PC-9 (cell line): ENCODE results near the gene LEPROT. TPM values are rescaled to one million over a fixed set of nuclear protein-coding genes. Genes with fewer than 3 reads are reported as not detected.

Experiments used
- BruUV-seq: library from RNA; stranded (reverse); fragments of 400-500 nt; replicated peaks from 2 replicates; lab custom pipeline; 2021; lab: Mats Ljungman, UMichigan
- CTCF ChIA-PET: fragments of 300-600 bp; sonication (Branson Sonifier 250); formaldehyde crosslinking; loops from one replicate; lab custom pipeline; 2022; ENCODE audit warnings: antibody characterized with exemption; lab: Charles Lee
- POLR2A ChIA-PET: fragments of 300-600 bp; sonication (Branson Sonifier 250); formaldehyde crosslinking; loops from one replicate; lab custom pipeline; 2022; ENCODE audit warnings: antibody characterized with exemption; ENCODE audit not compliant: unreplicated experiment; lab: Charles Lee
- DNase-seq, 2 experiments: peaks; one replicate each; pipeline versions ENCODE4 v3.0.0 to v3.0.0-alpha.2; 2015 to 2022; ENCODE audit warnings: mixed read lengths in 1 of 2
- H2AFZ ChIP-seq: fragments of 200-600 bp; sonication (generic); 2 replicates; pipeline ENCODE4 v1.8.1; 2017; ENCODE audit warnings: antibody characterized with exemption
- H3F3A ChIP-seq: fragments of 200-600 bp; sonication (generic); 2 replicates; pipeline ENCODE4 v1.8.1; 2017; ENCODE audit warnings: antibody characterized with exemption, mild to moderate bottlenecking, low read depth; ENCODE audit not compliant: insufficient read depth
- H3K27ac ChIP-seq: fragments of 200-600 bp; sonication (generic); 2 replicates; pipeline ENCODE4 v1.6.1; 2016; ENCODE audit warnings: mixed run types
- H3K27me3 ChIP-seq: fragments of 200-600 bp; sonication (generic); 2 replicates; pipeline ENCODE4 v1.6.1; 2016; ENCODE audit warnings: low read depth, mixed run types; ENCODE audit not compliant: insufficient read depth
- H3K36me3 ChIP-seq: fragments of 200-600 bp; sonication (generic); 2 replicates; pipeline ENCODE4 v1.6.1; 2016; ENCODE audit warnings: low read depth, mixed run types
- H3K4me1 ChIP-seq: fragments of 200-600 bp; sonication (generic); replicated peaks from 2 replicates; pipeline ENCODE4 v1.6.1; 2016; ENCODE audit warnings: mixed run types; ENCODE audit not compliant: insufficient read depth
- H3K4me2 ChIP-seq: fragments of 200-600 bp; sonication (generic); 2 replicates; pipeline ENCODE4 v1.6.1; 2017; ENCODE audit warnings: mixed run types
- H3K4me3 ChIP-seq: fragments of 200-600 bp; sonication (generic); 2 replicates; pipeline ENCODE4 v1.6.1; 2016; ENCODE audit warnings: mixed run types
- H3K79me2 ChIP-seq: fragments of 200-600 bp; sonication (generic); 2 replicates; pipeline ENCODE4 v1.6.1; 2017; ENCODE audit warnings: low read depth, mixed run types
- H3K9me2 ChIP-seq: fragments of 200-600 bp; sonication (generic); 2 replicates; pipeline ENCODE4 v1.8.1; 2017; ENCODE audit warnings: mild to moderate bottlenecking; ENCODE audit not compliant: insufficient read depth
- H3K9me3 ChIP-seq: fragments of 200-600 bp; sonication (generic); 2 replicates; pipeline ENCODE4 v1.8.1; 2016; ENCODE audit warnings: low read depth; ENCODE audit not compliant: insufficient read depth
- H4K20me1 ChIP-seq: fragments of 200-600 bp; sonication (generic); 2 replicates; pipeline ENCODE4 v1.8.1; 2017; ENCODE audit not compliant: insufficient read depth
- EZH2 ChIP-seq: fragments of 200-600 bp; sonication (generic); IDR thresholded peaks from 2 replicates; pipeline ENCODE4 v1.8.0; 2017; ENCODE audit warnings: antibody characterized with exemption, low read depth
- intact Hi-C: fragments of 100-400 bp; cut with micrococcal nuclease; formaldehyde crosslinking; loops from one replicate; pipeline ENCODE4 v1.10.0; 2022; ENCODE audit not compliant: unreplicated experiment
- total RNA-seq: library from RNA; stranded (reverse); gene quantifications from 2 replicates; pipeline ENCODE4 v1.2.3, GENCODE V29; 2021
- TF ChIP-seq, protein P1 (sequence below): fragments of 200-600 bp; sonication (generic); conservative IDR thresholded peaks from 2 replicates; pipeline ENCODE4 v1.6.1; 2017; ENCODE audit warnings: mixed run types, antibody characterized with exemption, mild to moderate bottlenecking, moderate library complexity

Gene LEPROT
- total RNA-seq, 1 experiment from 2014 or later = 113 TPM

DNA sequence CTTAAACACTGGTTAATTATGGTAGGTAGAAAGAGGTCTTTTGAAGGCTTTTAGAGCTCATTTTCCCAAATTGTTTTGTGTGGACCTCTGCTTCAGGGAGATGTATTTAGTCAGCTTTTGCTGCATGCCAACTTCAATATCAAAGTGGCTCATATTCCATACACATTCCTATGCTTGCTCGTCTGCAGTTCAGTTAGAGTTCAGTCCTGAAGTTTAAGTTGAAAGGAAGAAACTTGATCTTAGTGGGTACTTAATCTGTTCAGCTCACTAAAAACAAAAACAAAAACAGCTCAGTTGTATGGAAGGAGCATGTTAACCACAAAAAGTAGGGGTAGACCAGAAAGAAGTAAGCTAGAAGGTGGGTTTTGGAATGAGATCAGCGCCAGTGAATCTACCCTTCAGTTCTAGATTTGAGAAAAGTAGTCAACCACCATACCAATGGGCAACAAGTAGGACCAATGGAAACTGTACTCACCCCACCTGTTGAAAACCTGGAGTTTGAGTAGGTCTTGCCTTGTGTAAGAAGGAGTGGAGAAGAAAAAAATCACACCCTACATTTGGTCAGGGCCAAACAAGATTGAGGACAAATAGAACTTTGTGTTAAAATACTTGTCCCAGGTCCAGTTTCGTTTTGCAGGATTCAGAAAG, 58.0 kb downstream of the LEPROT start:
- Histone ChIP-seq H3K27me3 (no peaks in the 10 kb centered on the region), H3K4me2 (no peak overlapping the region), H3F3A (no peaks in the 10 kb centered on the region), H3K9me3 (no peaks in the 10 kb centered on the region), H3K4me1 (no peaks in the 10 kb centered on the region), H3K79me2 (no peaks in the 10 kb centered on the region), H3K9me2 (no peaks in the 10 kb centered on the region), H3K36me3 (no peaks in the 10 kb centered on the region), H3K4me3 (no peak overlapping the region), H3K27ac (no peak overlapping the region), H2AFZ (no peak overlapping the region), H4K20me1 (no peaks in the 10 kb centered on the region)
- CTCF ChIA-PET = no interaction called here
- POLR2A ChIA-PET = interaction anchor here (0.6 to 0.7 kb wide), 2 partner anchors 11 to 299 kb away, joined by 3 read pairs; no protein-coding TSS in a partner anchor
- intact Hi-C loops = no loop called here
- no peak for DNase-seq
- TF ChIP-seq EZH2 = no peak
- TF ChIP-seq, protein P1, sequence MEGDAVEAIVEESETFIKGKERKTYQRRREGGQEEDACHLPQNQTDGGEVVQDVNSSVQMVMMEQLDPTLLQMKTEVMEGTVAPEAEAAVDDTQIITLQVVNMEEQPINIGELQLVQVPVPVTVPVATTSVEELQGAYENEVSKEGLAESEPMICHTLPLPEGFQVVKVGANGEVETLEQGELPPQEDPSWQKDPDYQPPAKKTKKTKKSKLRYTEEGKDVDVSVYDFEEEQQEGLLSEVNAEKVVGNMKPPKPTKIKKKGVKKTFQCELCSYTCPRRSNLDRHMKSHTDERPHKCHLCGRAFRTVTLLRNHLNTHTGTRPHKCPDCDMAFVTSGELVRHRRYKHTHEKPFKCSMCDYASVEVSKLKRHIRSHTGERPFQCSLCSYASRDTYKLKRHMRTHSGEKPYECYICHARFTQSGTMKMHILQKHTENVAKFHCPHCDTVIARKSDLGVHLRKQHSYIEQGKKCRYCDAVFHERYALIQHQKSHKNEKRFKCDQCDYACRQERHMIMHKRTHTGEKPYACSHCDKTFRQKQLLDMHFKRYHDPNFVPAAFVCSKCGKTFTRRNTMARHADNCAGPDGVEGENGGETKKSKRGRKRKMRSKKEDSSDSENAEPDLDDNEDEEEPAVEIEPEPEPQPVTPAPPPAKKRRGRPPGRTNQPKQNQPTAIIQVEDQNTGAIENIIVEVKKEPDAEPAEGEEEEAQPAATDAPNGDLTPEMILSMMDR = no peak
- BruUV-seq = no TSS peak

DNA sequence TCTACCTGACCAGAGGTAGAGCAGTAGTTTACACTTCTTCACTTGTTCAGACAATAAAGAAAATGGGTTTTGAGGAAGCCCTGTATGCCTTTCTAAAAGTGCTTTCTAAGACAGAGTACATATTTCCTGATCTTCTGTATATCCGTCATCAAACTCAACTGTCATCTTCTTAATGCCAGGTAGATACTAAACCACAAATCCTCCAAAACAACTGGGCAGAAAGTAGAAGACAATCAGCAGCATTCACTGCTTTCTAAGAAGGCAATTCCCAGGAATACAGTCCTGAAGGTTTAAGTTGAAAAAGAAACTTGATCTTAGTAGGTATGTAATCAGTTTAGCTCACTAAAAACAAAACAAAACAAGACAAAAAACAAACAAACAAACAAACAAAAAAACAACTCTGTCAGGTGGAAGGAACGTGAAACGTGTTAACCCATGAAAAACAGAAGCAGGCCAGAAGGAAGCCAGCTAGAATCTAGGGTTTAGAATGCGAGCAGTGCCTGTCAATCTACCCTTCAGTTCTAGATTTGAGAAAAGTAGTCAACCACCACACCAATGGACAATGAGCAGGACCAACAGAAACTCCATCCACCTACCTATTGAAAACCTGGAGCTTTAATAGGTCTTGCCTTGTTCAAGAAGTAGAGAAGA, 59.2 kb downstream of the LEPROT start:
- no peak for TF ChIP-seq EZH2
- TF ChIP-seq, protein P1 = no peak
- H3K9me2 ChIP-seq = no peaks in the 10 kb centered on the region
- H3K4me2 ChIP-seq = no peak overlapping the region
- no peaks in the 10 kb centered on the region for H3K79me2 ChIP-seq
- DNase-seq = no peak
- no peaks in the 10 kb centered on the region for H3F3A ChIP-seq
- H3K27me3 ChIP-seq = no peaks in the 10 kb centered on the region
- no peak overlapping the region for H3K27ac ChIP-seq
- no peak overlapping the region for H2AFZ ChIP-seq
- no peaks in the 10 kb centered on the region for H3K9me3 ChIP-seq
- no peaks in the 10 kb centered on the region for H4K20me1 ChIP-seq
- intact Hi-C loops = no loop called here
- H3K4me3 ChIP-seq = no peak overlapping the region
- H3K4me1 ChIP-seq = no peaks in the 10 kb centered on the region
- H3K36me3 ChIP-seq = no peaks in the 10 kb centered on the region
- BruUV-seq = no TSS peak
- ChIA-PET POLR2A (no interaction called here), CTCF (no interaction called here)

DNA sequence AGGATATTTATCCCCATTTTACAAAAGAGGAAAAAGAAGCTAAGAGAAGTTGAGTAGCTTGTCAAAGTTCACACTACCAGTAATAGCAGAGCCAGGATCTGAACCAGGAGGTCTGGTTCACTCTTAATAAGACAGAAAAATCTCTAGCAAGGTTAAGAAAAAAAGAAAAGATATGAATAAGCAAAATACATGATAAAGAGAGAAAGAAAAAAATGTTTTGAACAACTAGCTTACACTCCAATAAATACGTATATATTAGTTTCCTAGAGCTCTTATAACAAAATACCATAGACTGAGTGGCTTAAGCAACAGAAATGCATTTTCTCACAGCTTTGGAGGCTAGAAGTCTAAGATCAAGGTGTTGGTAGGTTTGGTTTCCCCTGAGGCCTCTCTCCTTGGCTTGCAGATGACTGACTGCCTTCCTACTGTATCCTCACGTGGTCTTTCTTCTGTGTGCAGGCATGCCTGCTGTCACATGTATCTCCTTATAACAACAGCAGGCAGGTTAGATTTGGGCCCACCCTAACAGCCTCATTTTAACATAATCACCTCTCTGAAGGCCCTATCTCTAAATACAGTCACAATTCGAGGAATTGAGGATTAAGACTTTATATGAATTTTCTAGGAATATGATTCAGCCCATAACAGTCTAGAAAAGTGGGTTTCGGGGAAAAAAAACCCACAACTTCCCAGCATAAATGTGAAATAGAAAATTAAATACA, 60.4 kb downstream of the LEPROT start:
- Histone ChIP-seq H3K27me3 (no peaks in the 10 kb centered on the region), H3K27ac (no peak overlapping the region), H3K9me3 (no peaks in the 10 kb centered on the region), H3K36me3 (no peaks in the 10 kb centered on the region), H4K20me1 (no peaks in the 10 kb centered on the region), H3K4me2 (no peak overlapping the region), H3K4me1 (no peaks in the 10 kb centered on the region), H2AFZ (no peak overlapping the region), H3F3A (no peaks in the 10 kb centered on the region), H3K9me2 (no peaks in the 10 kb centered on the region), H3K79me2 (no peaks in the 10 kb centered on the region), H3K4me3 (no peak overlapping the region)
- TF ChIP-seq, protein P1 = no peak
- no peak for TF ChIP-seq EZH2
- no peak for DNase-seq
- intact Hi-C loops = no loop called here
- BruUV-seq = no TSS peak
- CTCF ChIA-PET = no interaction called here
- POLR2A ChIA-PET = no interaction called here
